Thyroid gland (tissue), 4 donors: ENCODE results near the gene EPDR1. TPM values are rescaled to one million over a fixed set of nuclear protein-coding genes. Genes with fewer than 3 reads are reported as not detected.

Source experiments
- DNase-seq, 2 donors: peaks; one replicate each; pipeline ENCODE4 v3.0.0-alpha.2; 2019
- H3K27ac ChIP-seq, 3 donors: fragments of 200-600 bp; sonication (generic); 1 replicate in 2 of 3; 2 replicates in 1 of 3; pipeline ENCODE4 v1.5.1; 2016 to 2019; ENCODE audit warnings: mild to moderate bottlenecking in 1 of 3, moderate library complexity in 1 of 3
- H3K27me3 ChIP-seq: fragments of 200-600 bp; sonication (generic); one replicate; pipeline ENCODE4 v1.5.1; 2019
- H3K36me3 ChIP-seq, 2 donors: fragments of 200-600 bp; sonication (generic); one replicate each; pipeline ENCODE4 v1.5.1; 2016 to 2019
- H3K4me1 ChIP-seq, 2 donors: fragments of 200-600 bp; sonication (generic); one replicate each; pipeline ENCODE4 v1.5.1; 2017 to 2019
- H3K4me3 ChIP-seq, 3 donors: fragments of 200-600 bp; sonication (generic); replicated peaks in 1 of 3; 1 replicate in 2 of 3; 2 replicates in 1 of 3; pipeline ENCODE4 v1.5.1; 2016; ENCODE audit warnings: mild to moderate bottlenecking in 1 of 3
- H3K9me3 ChIP-seq: fragments of 200-600 bp; sonication (generic); one replicate; pipeline ENCODE4 v1.5.1; 2017
- CTCF ChIP-seq, 6 experiments: fragments of 200-600 bp in 3 of 6; fragments of 450-650 bp in 3 of 6; sonication (generic) in 3 of 6; IDR thresholded peaks; one replicate each; pipeline ENCODE4 v1.5.1; 2016 to 2019; ENCODE audit warnings: antibody characterized with exemption in 6 of 6, mild to moderate bottlenecking in 2 of 6, inconsistent platforms in 1 of 6, moderate library complexity in 1 of 6
- POLR2A ChIP-seq, 2 donors: fragments of 450-650 bp; IDR thresholded peaks; one replicate each; pipeline ENCODE4 v1.6.1; 2017; ENCODE audit warnings: antibody characterized with exemption in 2 of 2, mild to moderate bottlenecking in 2 of 2, moderate library complexity in 1 of 2
- WGBS, 2 donors: methylation state at CpG; one replicate each; pipeline ENCODE4 v1.1.5; 2017; 5-methylcytosine and 5-hydroxymethylcytosine counted together
- intact Hi-C: fragments of 100-400 bp; cut with DNase I; formaldehyde crosslinking; loops from one replicate; pipeline ENCODE4 v1.15.1; 2023
- total RNA-seq, 4 donors: library from RNA; depleted of rRNA; stranded (reverse); fragments of >200 nt; gene quantifications; one replicate each; pipeline ENCODE4 v1.2.3, GENCODE V29; 2016

The EPDR1 gene
- total RNA-seq, 4 donors from 2014 or later, result 66.9 to 105 (median 77.3) TPM

DNA sequence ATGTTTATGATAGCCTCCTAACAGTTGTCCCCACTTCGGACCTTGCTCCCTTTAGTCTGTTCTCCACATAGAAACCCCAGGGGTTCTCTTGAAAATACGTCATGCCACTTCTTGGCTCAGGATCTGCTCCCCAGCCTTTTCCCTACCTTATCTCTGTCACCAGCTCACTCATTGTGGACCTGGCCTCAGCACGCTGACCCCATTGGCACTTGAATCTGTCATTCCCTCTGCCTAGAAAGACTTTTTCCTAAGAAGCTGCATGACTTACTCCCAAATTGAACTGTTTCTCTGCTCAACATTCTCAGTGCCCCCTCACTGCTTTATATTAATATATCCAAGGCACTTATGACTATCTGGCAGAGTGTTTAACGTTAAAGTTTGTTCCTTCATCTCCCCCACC, 8.4 kb downstream of the EPDR1 start:
- no peak overlapping the region for H3K4me3 ChIP-seq
- TF ChIP-seq CTCF (IDR thresholded peaks at IDR 0.05) (no peak), POLR2A (IDR thresholded peaks at IDR 0.05) (no peak)
- peak overlapping the region in 2 of 3 donors; percentile 13 to 99 for H3K27ac ChIP-seq
- no peaks in the 10 kb centered on the region for H3K9me3 ChIP-seq
- no peak for DNase-seq
- 93% methylated on average over 4 of the region's 4 CpGs for whole genome bisulfite sequencing, 2 donors
- peaks cover 56 to 70% of the 10 kb centered on the region in 2 donors for H3K4me1 ChIP-seq
- H3K27me3 ChIP-seq, result no peaks in the 10 kb centered on the region
- H3K36me3 ChIP-seq, result no peaks in the 10 kb centered on the region
- intact Hi-C loops, result no loop called here

DNA sequence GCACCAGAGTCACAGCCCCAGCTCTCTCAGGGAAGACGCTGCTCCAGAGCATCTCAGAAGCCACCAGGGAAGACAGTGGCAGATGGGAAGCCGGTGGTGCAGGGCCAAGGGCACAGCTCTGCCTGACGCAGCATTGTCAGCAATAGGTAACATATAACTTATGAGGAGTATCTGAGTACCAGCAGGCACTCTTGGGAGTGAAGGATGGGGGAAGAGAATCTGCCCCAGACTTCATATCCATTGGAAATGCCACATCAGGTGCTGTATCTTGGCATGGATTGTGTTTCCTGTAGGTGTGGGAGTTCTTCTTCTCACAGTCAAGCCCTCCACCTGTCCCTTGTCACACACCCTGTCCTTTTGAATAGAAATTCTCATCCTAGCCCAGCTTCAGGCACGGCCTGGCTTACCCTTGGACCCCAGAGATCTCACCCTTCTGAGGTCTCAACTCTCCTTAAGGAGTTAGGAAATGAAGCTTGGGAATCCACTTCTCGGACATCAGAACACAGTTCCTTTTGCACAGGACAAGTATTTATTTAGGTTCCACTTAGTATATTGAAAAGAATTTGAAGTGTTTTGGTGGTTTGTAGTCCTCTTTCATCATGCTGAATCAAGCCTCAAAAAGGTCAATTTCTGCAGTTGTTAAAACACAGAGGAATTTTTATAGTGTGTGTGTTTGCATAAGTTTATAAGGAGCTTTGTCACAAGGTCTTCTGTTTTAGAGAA, 9.9 kb downstream of the EPDR1 start:
- DNase-seq, result peak; percentile 10

GRCh38 chr7:37932543-37932942, 12.1 kb downstream of the EPDR1 start:
- no peak for DNase-seq
- Histone ChIP-seq H3K4me1 (peaks cover 40 to 52% of the 10 kb centered on the region in 2 donors), H3K27ac (peak overlapping the region in 2 of 3 donors; percentile 88 to 99), H3K4me3 (no peak overlapping the region), H3K27me3 (no peaks in the 10 kb centered on the region), H3K36me3 (no peaks in the 10 kb centered on the region), H3K9me3 (no peaks in the 10 kb centered on the region)
- WGBS, 2 donors, result 86 to 87% methylated on average over 2 of the region's 2 CpGs
- no peak for TF ChIP-seq CTCF (IDR thresholded peaks at IDR 0.05)
- no peak for TF ChIP-seq POLR2A (IDR thresholded peaks at IDR 0.05)
- intact Hi-C loops, result no loop called here

More for the DNA sequence above, 9.9 kb downstream of the EPDR1 start:
- intact Hi-C loops, result no loop called here
- Histone ChIP-seq H3K27ac (peak overlapping the region; percentile 88 to 99 (median 89)), H3K9me3 (no peaks in the 10 kb centered on the region), H3K4me1 (peaks cover 51 to 61% of the 10 kb centered on the region in 2 donors), H3K4me3 (no peak overlapping the region), H3K27me3 (no peaks in the 10 kb centered on the region), H3K36me3 (no peaks in the 10 kb centered on the region)
- 68 to 79% methylated on average over 5 of the region's 5 CpGs for WGBS, 2 donors
- TF ChIP-seq POLR2A (IDR thresholded peaks at IDR 0.05) (peak in 1 of 2 donors; percentile 42), CTCF (IDR thresholded peaks at IDR 0.05) (no peak)

DNA sequence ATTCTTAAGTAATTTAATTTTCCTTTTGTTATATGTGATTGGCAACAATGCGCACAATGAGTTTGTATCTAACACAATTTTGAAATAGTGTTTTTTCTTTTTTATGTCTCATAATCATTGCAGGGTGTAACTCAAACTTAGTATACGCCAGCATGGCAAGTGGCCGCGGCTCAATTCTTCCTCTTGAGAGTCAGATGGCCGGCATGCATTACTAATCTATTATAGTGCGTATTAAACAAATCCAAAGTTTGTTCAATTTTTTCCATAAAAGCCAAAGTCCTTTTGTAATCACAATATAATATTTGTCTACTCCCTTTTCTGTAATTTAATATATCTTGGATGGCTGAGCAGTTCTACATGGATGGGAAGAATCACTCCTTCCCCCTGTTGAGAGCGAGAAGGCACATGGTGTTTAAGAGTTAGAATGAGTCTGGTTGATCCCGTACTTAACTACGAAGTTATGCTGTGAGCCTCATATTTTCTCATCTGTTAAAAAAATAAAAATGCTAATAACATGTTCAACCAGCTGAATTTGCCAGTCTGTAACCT, 12.7 kb downstream of the EPDR1 start:
- 88 to 96% methylated on average over 9 of the region's 9 CpGs for WGBS, 2 donors
- Histone ChIP-seq H3K4me3 (no peak overlapping the region), H3K27me3 (no peaks in the 10 kb centered on the region), H3K9me3 (no peaks in the 10 kb centered on the region), H3K36me3 (no peaks in the 10 kb centered on the region), H3K27ac (peak overlapping the region in 2 of 3 donors; percentile 27 to 44), H3K4me1 (peaks cover 35 to 46% of the 10 kb centered on the region in 2 donors)
- TF ChIP-seq POLR2A (IDR thresholded peaks at IDR 0.05) (no peak), CTCF (IDR thresholded peaks at IDR 0.05) (no peak)
- intact Hi-C loops, result no loop called here
- DNase-seq, result no peak
